Naive B cell (primary cell): ENCODE results near the gene HOXB4. TPM values are rescaled to one million over a fixed set of nuclear protein-coding genes. Genes with fewer than 3 reads are reported as not detected.

Source experiments
- ATAC-seq, 2 donors: fragments of 150-1000 bp; cut with Tn5 transposase; 2 replicates each; pipeline ENCODE4 v1.10.0; 2021; ENCODE audit warnings: low read depth in 2 of 2, mild to moderate bottlenecking in 2 of 2, moderate library complexity in 2 of 2
- DNase-seq: peaks from one replicate; pipeline ENCODE4 v3.0.0; 2022
- H3K27ac Mint-ChIP-seq, 6 donors: one replicate each; pipeline ENCODE4 v1.8.0; 2020 to 2022; ENCODE audit warnings: mild to moderate bottlenecking in 6 of 6, mixed read lengths in 6 of 6, moderate library complexity in 5 of 6, inconsistent platforms in 2 of 6
- H3K27me3 Mint-ChIP-seq, 3 donors: one replicate each; pipeline ENCODE4 v1.8.0; 2021 to 2022; ENCODE audit warnings: mixed read lengths in 3 of 3, mild to moderate bottlenecking in 1 of 3
- H3K36me3 Mint-ChIP-seq, 2 donors: one replicate each; pipeline ENCODE4 v1.8.0; 2020 to 2022; ENCODE audit warnings: mixed read lengths in 2 of 2, inconsistent platforms in 1 of 2, mild to moderate bottlenecking in 1 of 2
- H3K4me1 Mint-ChIP-seq, 3 donors: one replicate each; pipeline ENCODE4 v1.8.0; 2020 to 2022; ENCODE audit warnings: mixed read lengths in 3 of 3, inconsistent platforms in 1 of 3, mild to moderate bottlenecking in 1 of 3, moderate library complexity in 1 of 3
- H3K4me3 Mint-ChIP-seq, 8 donors: one replicate each; pipeline ENCODE4 v1.8.0; 2020 to 2022; ENCODE audit warnings: mild to moderate bottlenecking in 8 of 8, mixed read lengths in 8 of 8, moderate library complexity in 8 of 8, inconsistent platforms in 2 of 8
- H3K9me3 Mint-ChIP-seq, 7 donors: one replicate each; pipeline ENCODE4 v1.8.0; 2020 to 2022; ENCODE audit warnings: mixed read lengths in 7 of 7, mild to moderate bottlenecking in 5 of 7, inconsistent platforms in 2 of 7, moderate library complexity in 1 of 7
- polyA plus RNA-seq, 6 donors: library from polyadenylated mRNA; unstranded; fragments of 300-500 nt; fragmentation: Illumina TruSeq; gene quantifications; one replicate each; pipeline ENCODE4 v1.2.3, GENCODE V29; 2021; ENCODE audit warnings: low read depth in 6 of 6

HOXB4 gene
- polyA plus RNA-seq = under 1 TPM in 2 of 6 donors, not detected in 4; 0.07 to 0.25 TPM

DNA sequence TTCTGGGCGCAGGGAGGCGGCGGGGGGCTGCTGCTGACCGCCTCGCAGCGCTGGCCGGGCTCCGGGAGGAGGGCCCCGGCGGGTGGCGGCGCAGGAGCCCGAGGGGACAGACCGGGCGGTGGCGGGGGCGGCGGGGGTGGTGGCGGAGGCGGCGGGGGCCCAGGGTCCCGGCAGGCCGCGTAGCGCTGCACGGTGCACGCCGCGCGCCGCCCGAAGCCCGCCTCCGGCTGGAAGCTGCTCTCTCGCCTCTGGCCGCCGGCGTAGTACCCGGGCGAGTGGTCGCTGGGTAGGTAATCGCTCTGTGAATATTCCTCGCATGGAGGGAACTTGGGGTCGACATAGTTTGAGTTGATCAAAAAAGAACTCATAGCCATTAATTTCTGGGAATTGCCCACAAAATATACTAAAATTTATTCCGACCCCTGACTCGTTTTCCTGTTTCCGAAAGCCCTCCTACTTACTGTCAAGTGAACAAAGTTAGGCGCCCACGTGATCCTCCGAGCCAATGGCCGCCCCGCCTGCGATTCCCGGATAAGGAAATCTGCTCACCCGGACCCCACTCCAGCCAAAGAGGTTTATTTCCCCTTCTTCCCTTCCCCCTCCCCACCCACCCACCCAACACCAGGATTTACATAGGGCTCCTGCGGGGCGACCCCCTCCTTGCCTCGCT lies at the start of gene HOXB4:
Gene HOXB4 (minus strand): TSS at position 405 of the 670 bp plus-strand sequence. CDS start 31 bp downstream, at position 374.
- ATAC-seq (peak; percentile 55 to 60), DNase-seq (peak; percentile 61)
- Mint-ChIP-seq H3K9me3 (peaks cover 0 to 5% (median 0%) of the 10 kb centered on the region in 7 donors), H3K36me3 (peaks cover 0 to 8% of the 10 kb centered on the region in 2 donors), H3K4me1 (peaks cover 40 to 58% (median 53%) of the 10 kb centered on the region in 3 donors), H3K4me3 (peak within 1 kb of the TSS; percentile 71 to 94 (median 91)), H3K27ac (peak within 1 kb of the TSS; percentile 29 to 94 (median 65)), H3K27me3 (peaks cover 55 to 86% (median 77%) of the 10 kb centered on the region in 3 donors)

DNA sequence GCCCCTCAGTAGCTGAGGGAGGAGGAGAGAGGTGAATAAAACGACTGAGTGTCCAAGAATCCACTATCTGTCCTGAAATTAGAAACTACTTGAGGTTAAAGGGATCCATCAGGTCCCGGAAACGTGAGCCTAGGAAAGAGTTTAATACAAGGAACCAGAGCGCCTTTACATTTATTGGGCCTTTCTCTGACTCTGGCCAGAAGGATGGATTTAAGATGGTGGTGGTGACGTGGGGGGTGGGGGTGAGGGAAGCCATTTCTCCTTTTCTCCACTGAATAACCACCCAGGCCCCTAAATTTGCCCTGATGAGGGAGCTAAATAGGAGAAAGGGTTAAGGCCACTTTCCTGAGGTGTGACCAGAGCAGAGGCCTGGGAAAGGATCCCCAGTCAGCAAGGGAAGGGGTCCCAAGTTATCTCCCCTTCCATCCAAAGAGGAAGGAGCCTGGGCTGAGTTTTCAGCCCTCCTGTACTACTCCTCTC lies 49.0 kb upstream of the HOXB4 start:
- peak overlapping the region in 1 of 6 donors; percentile 70 for H3K27ac Mint-ChIP-seq
- peaks cover 85 to 95% (median 94%) of the 10 kb centered on the region in 3 donors for H3K27me3 Mint-ChIP-seq
- no peak for ATAC-seq
- no peaks in the 10 kb centered on the region for H3K9me3 Mint-ChIP-seq
- DNase-seq = no peak
- peak overlapping the region; percentile 56 to 86 (median 80) for H3K4me3 Mint-ChIP-seq
- H3K36me3 Mint-ChIP-seq = no peaks in the 10 kb centered on the region
- peaks cover 15 to 18% (median 15%) of the 10 kb centered on the region in 3 donors for H3K4me1 Mint-ChIP-seq

DNA sequence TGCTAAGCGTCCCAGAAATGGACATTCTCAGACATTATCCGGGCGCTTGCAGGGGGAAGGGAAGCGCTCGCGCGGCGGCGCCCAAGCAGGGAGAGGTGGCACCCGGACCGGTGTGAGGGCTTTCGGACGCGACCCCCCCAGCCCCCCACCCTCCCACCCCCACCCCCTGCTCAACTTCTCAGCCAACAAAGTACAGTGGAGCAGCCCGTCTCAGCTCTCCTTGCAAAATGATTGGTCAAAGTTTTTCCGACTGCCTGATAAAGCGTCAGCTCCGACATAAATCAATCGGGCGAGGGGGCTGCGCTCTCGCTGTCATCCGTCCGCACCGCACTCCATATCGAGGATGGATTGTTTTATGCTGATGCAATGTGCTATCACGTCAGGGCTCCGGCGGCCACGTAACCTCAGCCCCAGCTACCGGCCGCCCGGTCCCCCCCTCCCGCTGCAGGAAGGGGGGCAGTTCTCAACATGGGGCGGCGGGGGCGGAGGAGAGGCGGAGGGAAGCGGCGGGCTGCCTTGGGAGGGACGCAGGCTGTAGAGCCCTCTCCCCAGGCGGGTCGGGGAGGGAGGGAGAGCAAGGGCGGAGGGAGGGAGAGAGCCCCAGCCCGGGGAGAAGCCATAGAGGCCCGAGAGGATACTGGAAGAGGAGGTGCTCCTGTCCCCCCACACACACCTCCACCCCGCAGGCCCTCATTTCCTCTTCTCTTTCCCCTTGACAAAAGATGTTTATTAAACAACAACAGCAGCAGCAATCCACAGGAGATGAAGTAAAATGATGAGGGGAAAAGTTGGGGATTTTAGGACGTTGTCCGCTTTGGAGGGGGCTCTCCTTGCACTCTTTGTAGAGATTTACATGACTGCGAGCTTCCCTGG lies 48.3 kb upstream of the HOXB4 start, which contains the start of gene HOXB9:
Gene HOXB9 (minus strand): TSS at position 114 of the 873 bp plus-strand sequence. CDS start 89 bp downstream, at position 25.
- no peaks in the 10 kb centered on the region for H3K9me3 Mint-ChIP-seq
- H3K27me3 Mint-ChIP-seq = peaks cover 85 to 96% (median 94%) of the 10 kb centered on the region in 3 donors
- no peak for DNase-seq
- H3K4me1 Mint-ChIP-seq = peaks cover 15 to 18% (median 15%) of the 10 kb centered on the region in 3 donors
- ATAC-seq = peak; percentile 22 to 26
- peak within 1 kb of the TSS in 3 of 6 donors; percentile 46 to 76 (median 70) for H3K27ac Mint-ChIP-seq
- H3K36me3 Mint-ChIP-seq = no peaks in the 10 kb centered on the region
- peak within 1 kb of the TSS; percentile 75 to 94 (median 86) for H3K4me3 Mint-ChIP-seq

DNA sequence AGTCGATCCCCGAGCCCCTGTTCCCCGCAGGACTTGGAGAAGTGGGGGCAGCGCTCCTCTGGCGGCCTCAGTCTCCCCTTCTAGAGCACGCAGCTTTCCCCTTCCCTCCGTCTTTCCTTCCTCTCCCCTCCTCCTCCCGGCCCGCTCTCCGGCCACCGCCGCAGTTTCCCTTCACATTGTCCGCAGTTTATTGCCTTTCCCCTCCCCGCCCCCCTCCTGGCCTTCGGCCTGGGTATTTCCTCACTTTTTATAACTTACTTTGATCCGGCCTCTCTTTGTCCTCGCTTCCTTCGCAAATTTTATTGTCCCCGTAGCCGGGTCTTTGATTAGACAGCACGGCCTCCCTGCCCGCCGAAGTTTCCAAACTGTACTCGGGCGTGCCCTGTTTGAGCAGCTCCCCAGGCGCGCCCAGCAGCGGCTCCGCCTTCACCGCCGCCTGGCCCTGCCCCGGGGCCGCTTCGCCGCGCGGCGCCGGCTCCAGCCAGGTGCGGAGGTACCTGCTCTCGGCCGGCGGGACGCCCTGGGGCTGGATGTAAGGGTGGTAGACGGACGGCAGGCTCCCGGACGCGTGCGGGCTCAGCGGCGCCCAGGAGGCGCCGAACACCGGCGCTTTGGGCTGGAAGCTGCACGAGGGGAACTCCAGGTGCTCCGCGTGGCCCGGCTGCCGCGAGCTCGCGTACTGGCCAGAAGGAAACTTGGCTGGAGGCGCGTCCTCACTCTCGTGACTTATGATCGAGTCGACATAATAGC lies 47.5 kb upstream of the HOXB4 start:
- Mint-ChIP-seq H3K27me3 (peaks cover 85 to 96% (median 94%) of the 10 kb centered on the region in 3 donors), H3K9me3 (no peaks in the 10 kb centered on the region), H3K27ac (peak overlapping the region in 3 of 6 donors; percentile 46 to 76 (median 65)), H3K36me3 (no peaks in the 10 kb centered on the region), H3K4me3 (peak overlapping the region; percentile 75 to 94 (median 86)), H3K4me1 (peaks cover 15 to 18% (median 15%) of the 10 kb centered on the region in 3 donors)
- ATAC-seq (peak; percentile 65 to 70), DNase-seq (no peak)

DNA sequence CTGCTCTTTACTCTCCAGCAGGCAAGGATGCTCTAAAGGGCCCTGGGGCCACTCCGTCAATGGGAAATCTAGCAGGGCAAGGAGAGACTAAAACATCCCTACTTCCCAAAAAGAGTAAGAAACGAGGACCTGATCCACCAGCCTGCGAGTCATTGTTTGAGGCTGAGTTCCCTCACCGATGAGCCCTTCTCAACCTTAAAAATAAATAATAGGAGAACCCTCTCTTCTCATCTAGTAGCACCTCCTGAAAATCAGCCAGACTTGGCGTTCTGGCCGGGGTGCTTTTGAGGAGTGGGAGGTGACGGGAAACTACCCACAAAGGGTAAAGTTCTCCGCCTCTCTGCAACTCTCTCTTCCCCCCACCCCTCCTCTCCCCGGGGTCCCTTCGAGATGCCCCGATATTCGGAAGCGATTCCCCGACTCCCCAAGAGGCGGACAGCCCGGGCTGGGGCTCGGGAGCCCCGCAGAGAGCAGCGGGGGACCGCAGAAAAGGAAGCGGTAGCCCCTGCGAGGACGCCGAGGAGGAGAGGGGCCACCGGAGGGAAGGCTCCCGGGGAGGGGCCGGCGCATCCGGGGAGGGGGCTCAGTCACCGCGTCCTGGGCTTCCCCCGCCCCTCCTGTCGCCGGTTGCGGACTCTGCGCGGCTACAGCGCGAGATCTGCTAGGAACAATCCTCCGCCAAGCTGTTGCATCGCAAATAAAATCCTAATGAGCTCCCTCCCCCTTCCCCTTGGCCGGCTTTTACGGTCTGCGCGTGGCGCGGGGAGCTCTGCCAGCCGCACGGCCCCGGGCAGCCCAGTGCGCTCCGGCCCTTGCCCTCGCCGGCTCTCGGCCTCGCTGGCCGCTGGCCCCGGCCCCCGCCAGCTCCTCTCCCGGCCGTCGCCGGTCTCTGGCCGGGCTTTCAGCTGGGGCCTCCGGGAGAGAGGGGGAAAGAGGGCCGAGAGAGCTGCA lies 46.7 kb upstream of the HOXB4 start:
- no peaks in the 10 kb centered on the region for H3K36me3 Mint-ChIP-seq
- DNase-seq = no peak
- H3K4me1 Mint-ChIP-seq = peaks cover 15 to 18% (median 15%) of the 10 kb centered on the region in 3 donors
- H3K9me3 Mint-ChIP-seq = no peaks in the 10 kb centered on the region
- peak overlapping the region in 2 of 6 donors; percentile 38 to 46 for H3K27ac Mint-ChIP-seq
- ATAC-seq = peak; percentile 28 to 34
- H3K4me3 Mint-ChIP-seq = peak overlapping the region; percentile 55 to 94 (median 85)
- peaks cover 81 to 94% (median 93%) of the 10 kb centered on the region in 3 donors for H3K27me3 Mint-ChIP-seq

DNA sequence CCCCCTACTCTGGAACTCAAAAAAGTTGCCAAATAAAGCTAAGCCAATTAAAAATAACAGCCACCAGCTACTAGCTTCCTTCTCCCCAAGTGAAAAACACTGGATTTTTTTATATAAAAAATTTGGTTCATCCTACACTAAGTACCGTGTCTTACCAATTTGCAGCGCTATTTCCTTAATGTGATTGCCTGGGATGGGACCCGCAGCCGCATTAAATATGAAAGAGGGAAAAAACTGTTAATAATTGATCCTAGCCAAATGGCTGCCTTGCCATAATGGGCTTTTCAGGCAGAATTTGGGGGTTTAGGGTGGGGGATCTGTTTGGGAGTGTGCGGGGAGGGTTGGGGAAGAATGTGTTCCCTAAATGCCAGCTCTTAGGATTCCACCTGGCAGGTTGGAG lies 46.0 kb upstream of the HOXB4 start:
- H3K9me3 Mint-ChIP-seq = no peaks in the 10 kb centered on the region
- peaks cover 15 to 19% (median 18%) of the 10 kb centered on the region in 3 donors for H3K4me1 Mint-ChIP-seq
- peaks cover 79 to 94% (median 93%) of the 10 kb centered on the region in 3 donors for H3K27me3 Mint-ChIP-seq
- DNase-seq (no peak), ATAC-seq (no peak)
- no peaks in the 10 kb centered on the region for H3K36me3 Mint-ChIP-seq
- peak overlapping the region in 6 of 8 donors; percentile 15 to 86 (median 52) for H3K4me3 Mint-ChIP-seq
- no peak overlapping the region for H3K27ac Mint-ChIP-seq

DNA sequence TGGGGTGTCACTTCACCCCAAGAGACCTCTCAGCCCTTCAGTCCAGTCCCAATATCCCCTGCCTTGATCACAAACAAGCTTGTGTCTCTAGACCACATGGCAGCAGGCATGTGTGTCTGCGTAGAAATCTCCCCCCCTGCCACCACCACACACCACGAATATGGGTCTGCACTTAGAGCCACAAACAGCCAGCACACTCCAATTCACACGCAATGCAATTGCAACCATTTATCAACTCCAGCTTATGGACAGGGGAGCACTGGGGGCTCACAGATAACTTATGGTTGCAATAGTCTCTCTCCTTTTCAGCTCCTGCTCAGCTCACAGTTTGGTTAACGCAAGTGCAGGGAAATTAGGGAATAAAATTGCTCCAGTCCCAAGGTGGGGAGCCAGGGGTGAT lies 45.4 kb upstream of the HOXB4 start:
- Mint-ChIP-seq H3K27me3 (peaks cover 79 to 94% (median 91%) of the 10 kb centered on the region in 3 donors), H3K4me1 (peaks cover 21 to 22% (median 21%) of the 10 kb centered on the region in 3 donors), H3K9me3 (no peaks in the 10 kb centered on the region), H3K27ac (peak overlapping the region in 1 of 6 donors; percentile 6), H3K36me3 (no peaks in the 10 kb centered on the region), H3K4me3 (peak overlapping the region in 2 of 8 donors; percentile 31 to 37)
- ATAC-seq = no peak
- no peak for DNase-seq

DNA sequence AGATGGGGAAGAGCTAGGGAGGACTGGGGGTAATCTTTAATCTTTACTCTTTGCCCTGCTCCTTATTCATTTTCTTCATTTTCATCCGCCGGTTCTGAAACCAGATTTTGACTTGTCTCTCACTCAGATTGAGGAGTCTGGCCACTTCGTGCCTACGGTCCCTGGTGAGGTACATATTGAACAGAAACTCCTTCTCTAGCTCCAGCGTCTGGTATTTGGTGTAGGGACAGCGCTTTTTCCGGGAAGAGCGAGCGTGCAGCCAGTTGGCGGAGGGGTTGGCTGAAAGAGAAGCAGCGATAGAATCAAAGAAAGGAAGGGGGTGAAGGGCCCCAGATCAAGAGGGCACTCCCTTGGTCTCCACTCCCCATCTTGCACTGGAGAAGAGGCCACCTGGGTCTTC lies 44.7 kb upstream of the HOXB4 start:
- peaks cover 77 to 94% (median 91%) of the 10 kb centered on the region in 3 donors for H3K27me3 Mint-ChIP-seq
- ATAC-seq (no peak), DNase-seq (no peak)
- H3K4me3 Mint-ChIP-seq = peak overlapping the region in 2 of 8 donors; percentile 46 to 58
- H3K27ac Mint-ChIP-seq = no peak overlapping the region
- peaks cover 26 to 27% (median 26%) of the 10 kb centered on the region in 3 donors for H3K4me1 Mint-ChIP-seq
- no peaks in the 10 kb centered on the region for H3K36me3 Mint-ChIP-seq
- no peaks in the 10 kb centered on the region for H3K9me3 Mint-ChIP-seq

DNA sequence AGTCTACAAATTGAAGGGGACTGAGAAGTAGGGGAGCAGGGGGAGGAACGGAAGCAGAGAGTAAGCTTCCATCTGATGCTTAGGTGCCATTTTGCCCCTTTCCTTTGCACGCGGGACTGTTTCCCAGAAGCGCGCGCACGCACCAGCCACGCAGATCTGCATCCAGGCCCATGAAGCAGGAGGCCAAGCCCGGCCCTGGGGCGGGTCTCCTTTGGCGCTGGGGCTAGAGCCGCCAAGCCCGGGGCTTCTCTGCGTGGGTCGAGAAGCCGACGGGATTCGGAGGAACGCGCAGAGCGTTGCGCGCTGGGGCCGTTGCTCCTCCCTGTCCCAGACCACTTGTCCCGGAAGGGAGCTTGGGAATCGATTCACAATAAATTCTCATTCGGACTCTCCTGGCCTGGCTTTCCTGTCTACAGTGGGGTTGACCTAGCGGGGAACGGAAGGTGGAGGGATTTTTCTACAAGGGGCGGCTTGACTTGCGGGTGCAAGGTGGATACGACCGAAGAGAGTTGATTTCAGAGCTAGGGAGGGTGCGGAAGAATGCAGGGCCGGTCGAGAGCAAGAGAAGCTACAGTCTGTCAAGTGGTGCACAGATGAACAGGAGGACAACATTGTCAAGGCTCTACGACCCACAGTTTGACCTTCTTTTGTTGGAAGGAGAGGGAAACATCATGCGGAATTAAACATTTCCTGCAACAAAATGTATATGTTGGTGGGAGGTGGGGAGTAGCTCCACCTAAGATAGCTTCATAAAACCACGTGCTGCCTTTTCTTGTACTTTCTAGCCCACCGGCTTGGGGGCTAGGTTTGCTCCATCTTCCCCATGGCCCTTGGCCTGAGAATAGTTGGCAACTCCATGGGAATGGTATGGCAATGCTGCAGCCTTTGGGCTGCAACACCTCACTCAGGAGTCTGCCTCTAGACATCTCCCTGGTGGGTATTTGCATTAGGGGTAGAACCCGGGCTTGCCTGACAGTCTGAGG lies 43.6 kb upstream of the HOXB4 start:
- ATAC-seq = no peak
- H3K4me1 Mint-ChIP-seq = peaks cover 30 to 32% (median 31%) of the 10 kb centered on the region in 3 donors

DNA sequence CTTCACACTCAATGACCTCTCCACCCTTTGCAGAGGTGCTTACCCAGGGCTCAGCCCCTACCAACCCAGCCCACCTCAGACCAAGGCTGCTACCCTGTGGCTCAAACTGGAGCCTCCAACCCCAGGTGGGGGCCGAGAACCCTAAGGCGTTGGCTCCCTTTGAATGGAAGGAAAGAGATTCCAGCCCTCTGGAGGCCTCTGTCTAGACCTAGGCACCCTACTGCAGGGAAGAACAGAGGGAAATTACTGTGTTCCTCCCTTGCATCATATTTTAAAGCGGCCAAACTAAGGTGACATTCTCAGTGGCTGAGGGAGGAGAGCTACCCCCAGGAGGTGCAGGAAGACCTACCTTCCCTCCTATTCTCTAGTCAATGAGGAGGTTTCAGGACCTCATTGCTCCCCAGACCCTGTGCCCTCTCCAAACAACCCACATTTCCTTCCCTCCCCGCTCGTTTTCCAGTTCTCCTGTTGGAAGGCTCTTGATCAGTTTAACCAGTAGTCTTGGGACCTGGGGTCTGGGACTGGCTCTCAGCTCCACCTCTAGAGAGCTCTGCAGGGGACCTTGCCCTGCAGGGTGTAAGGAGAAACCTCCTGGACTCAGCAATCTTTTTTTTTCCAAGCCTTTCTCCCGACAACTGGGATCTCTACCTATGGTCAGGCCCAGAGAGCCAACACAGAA lies 42.5 kb upstream of the HOXB4 start:
- Mint-ChIP-seq H3K36me3 (no peaks in the 10 kb centered on the region), H3K27ac (peak overlapping the region in 1 of 6 donors; percentile 90), H3K27me3 (peaks cover 74 to 92% (median 91%) of the 10 kb centered on the region in 3 donors), H3K9me3 (no peaks in the 10 kb centered on the region), H3K4me3 (peak overlapping the region in 1 of 8 donors; percentile 45), H3K4me1 (peaks cover 21 to 24% (median 24%) of the 10 kb centered on the region in 3 donors)
- ATAC-seq = no peak
- DNase-seq = no peak

More for the DNA sequence above, 43.6 kb upstream of the HOXB4 start:
- Mint-ChIP-seq H3K9me3 (no peaks in the 10 kb centered on the region), H3K27me3 (peaks cover 78 to 94% (median 91%) of the 10 kb centered on the region in 3 donors), H3K36me3 (no peaks in the 10 kb centered on the region), H3K4me3 (peak overlapping the region in 1 of 8 donors; percentile 45), H3K27ac (peak overlapping the region in 1 of 6 donors; percentile 10)
- DNase-seq = no peak
